ENCODE measurements around the gene CAMK2N1.

Gene CAMK2N1

DNA sequence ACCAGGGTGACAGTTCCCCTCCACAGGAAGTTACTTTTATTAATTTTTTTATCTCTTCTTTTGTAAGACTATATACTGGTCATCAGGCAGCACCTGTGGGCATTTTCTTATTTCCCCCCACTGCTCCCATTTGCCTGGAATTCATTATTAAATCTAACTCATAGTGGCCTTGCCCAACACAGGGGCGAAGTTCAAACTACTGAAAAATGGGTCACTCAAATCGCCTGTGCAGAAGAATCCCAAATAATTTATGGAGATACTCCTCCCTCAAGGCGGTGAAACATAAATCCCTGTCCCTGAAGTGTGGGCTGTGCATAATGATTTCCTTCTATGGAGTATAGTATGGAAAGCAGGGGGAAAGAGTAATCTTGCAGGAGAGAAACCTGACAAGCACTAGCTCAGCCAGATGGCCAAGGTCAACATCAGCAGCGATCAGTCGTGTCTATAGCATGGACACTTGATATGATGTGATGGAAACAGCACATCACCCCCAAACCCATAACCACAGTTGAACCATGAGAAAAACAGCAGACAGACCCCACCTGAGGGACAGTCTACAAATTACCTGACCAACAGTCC is 7.9 kb downstream of the CAMK2N1 start:
- no peak for DNase-seq (ENCODE audit: low read depth in 2 of 2)

DNA sequence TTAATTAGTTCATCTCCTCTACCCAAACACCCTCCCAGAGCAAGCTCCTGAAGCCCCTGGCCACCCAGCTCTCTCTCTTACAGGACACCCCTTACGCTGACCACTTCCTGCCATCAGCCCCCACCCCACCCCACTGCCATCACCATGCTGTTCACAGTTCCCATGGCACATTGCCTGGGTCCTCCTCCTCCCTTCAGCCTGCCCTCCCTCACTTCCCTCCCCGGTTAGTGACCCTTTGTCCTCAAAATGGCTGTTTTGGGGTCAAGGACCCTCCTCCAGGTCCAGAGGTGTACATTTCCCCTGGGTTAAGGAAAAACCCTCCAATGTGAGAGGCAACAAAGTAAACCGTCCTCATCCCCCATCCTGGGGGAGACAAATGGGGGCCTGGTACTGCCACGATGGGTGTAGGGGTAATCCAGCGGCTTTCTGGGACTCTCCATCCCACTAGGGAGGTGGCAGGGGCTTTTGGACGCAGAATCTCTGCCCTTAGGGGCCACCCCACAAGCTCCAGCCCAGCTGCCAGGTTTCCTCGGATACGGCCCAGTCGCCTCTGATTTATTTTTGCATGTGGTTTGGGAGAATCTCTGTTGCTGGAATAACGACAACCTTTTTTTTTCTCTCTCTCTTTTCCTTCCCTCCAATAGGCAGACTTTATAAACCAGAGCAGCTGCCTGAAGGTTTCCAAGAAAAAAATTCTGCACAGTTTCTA is 8.5 kb downstream of the CAMK2N1 start:
- DNase-seq (ENCODE audit: low read depth in 2 of 2) = peak in 1 of 2 experiments; percentile 9

DNA sequence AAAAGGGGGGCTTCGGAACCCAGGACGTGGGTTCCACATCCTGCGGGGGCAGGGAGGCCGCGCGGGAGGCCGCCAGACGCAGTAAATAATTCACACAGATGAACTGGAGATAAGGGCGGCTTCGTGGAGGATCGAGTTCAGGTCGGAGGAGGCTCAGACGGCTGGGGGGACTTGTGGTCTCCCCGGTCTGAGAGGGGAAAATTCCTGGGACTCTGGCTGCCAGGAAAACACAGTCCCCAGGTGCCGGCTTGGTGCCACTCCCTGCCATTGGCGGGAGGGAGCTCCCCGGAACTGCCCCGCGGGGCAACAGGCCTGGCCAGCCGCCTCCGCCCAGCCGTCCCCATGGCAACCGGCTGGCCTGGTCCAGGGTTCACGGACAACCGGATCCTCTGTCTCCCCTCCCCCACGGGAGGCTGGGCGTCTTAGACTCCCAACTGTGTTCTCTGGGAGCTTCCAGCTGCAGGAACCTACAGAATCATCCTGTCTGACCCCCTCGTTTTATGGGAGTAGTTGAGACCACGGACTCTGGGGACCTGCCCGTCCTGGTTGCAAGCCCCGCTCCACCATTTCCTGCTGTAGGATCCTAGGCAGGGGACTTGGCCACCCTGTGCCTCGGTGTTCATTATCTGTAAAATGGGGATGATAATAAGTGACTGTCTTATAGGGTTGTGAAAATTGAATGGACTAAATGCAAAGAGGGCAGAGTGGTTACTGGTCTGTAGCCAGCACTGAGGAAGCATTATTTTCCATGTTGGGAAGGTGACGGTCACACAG is 9.6 kb downstream of the CAMK2N1 start:
- DNase-seq (ENCODE audit: low read depth in 2 of 2) = no peak

DNA sequence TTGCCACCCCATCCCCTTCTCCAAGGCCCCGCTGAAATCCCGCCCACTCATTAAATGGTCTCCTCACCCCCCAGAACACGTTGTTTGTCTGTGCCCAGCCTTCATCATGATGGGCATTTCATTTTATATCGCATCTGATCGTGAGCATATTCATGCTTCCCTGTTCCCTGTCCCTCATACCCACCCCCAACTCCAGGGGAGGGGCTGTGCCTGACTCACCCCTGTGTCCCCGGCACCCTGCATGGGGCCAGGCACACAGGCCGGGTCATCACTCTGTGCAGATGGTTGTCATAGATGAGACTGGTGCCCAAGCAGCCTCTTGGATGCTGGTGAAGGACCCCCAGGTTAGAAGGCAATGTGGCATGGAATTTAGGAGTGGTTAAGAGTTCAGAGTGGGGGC is 11.0 kb downstream of the CAMK2N1 start:
- DNase-seq (ENCODE audit: low read depth in 2 of 2) = no peak

DNA sequence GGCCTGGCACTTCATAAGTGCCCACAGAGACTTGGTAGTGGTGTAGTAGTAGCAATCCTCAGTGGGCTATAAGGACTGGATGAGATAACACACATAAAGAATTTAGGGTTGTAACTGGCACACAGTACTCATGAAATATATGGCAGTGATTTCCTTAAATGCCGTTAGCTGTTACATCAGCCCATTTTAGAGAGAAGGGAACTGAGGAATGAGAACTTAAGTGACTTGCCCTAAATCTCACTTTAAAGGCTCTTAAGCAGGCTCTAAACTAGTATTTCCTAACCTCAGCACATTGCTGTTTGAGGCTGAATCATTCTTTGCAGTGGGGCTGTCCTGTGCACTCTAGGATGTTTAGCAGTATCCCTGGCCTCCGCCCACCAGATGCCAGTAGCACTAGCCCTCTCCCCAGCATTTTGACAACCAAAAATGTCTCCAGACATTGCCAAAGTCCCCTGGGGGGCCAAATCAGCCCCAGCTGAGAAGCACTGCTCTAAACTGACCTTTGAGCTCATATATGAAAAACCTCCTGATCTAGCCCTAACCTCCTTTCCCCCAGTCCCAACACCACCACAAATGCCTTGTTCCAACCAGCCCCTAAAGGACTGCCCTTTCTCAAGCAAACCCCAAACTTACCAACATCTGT is 11.6 kb downstream of the CAMK2N1 start:
- no peak for DNase-seq (ENCODE audit: low read depth in 2 of 2)

DNA sequence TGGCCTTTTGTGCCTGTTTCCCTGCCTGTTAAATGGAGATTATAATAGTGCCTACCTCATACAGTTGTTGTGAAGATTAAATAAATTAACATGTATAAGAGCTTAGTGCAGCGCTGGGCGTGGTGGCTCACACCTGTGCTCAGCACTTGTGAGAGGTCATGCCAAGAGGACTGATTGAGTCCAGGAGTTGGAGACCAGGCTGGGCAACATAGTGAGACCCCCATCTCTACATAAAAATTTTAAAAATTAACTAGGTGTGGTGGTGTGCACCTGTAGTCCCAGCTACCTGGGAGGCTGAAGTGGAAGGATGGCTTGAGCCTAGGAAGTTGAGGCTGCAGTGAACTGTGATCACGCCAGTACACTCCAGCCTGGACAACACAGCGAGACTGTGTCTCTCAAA is 12.1 kb downstream of the CAMK2N1 start:
- DNase-seq (ENCODE audit: low read depth in 2 of 2) = no peak

DNA sequence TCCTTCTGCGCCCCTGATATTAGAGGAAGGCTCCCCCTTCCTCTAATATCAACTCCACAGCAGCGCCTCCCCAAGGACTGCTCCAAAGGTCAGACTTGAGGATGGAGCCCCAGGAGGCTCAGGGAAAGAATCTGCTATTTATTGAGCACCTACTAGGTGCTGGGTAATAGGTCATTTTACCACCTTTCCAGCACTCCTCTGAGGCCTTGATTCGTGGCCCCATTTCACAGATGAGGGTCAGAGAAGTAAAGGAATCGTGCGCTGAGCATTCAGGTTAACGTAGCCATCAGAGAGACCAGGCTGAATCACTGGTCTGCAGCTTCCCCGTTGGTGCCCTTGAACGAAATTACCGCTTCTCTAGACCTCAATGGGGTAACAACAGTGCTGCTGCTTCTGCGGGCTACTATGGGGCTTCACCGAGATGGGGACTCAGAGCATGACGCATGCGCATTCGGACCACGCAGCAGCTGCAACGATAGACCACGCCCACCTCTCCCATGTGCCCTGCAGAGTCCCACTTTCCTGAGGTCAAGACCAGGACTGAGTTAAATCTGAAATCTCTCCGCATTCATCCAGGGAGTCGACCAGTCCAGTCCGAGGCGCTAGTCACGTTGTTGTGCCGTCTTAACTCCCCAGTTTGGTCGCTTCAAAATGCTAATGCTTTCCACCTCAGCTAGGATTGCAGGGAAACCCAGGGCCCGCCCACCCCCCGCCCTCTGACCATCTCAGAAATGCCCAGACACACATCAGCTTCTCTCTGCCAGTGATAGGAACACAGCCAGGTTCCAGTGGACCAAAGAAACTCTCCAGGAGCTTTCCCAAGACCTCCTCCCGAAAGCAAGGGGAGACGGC is 12.9 kb downstream of the CAMK2N1 start:
- DNase-seq (ENCODE audit: low read depth in 2 of 2) = no peak

DNA sequence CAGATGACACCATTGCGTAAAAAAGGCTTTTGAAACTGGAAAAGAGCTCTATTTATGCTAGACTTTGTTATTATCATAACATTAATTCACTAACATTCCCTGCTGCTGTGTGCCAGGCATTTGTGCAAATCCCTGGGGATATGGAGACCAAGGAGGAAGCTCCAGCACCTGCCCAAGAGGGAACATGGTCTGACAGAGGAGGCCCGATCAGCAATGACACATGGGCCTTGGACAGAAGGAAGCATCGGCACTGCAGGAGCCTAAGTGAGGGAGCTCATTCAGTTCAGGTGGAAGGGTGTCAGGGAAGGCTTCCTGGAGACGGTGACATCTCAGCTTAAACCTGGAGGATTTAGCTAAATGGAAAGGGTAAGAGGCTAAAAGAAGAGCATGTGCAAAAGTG is 13.9 kb downstream of the CAMK2N1 start:
- no peak for DNase-seq (ENCODE audit: low read depth in 2 of 2)

DNA sequence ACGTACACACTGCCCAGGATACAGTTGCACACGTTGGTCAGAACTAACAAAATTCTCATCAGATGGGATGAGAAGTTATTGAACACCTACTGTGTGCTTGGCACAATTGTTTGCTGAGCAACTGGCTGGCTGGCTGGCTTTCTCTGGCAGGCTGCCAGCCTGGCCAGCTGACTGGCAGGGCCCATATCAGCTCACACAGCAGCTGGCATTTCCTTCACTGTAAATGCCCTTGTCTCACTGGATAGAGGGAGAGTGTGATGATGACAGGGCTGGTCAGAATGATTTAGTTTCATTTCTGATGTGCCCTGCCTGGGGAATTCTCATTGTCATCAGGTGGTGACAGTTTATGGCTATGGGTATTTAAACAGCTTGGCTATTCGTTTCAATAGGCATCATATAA is 15.8 kb downstream of the CAMK2N1 start:
- DNase-seq (ENCODE audit: low read depth in 2 of 2) = no peak

DNA sequence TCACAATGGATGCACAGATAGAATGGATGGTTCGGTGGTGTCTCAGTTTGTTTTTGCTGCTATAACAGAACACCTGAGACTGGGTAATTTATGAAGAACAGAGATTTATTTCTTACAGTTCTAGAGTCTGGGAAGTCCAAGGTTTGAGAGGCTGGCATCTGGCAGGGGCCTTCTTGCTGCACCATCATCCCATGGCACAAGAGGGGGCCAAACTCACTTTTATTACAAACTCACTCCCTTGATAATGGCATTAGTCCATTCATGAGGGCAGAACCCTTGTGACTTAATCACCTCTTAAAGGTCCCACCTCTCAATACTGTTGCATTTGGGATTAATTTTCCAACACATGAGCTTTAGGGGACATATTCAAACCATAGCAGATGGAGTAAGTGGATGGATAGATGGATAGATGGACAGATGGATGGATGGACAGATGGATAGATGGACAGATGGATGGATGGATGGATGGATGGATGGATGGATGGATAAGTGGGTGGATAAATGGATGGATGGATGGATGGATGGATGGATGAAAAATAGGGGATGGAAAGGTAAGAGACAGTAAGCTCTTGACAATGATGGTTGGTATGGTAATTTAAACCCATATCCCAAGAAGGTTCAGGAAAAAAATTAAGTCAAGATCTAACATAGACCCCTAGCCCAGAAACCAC is 16.5 kb downstream of the CAMK2N1 start:
- DNase-seq (ENCODE audit: low read depth in 2 of 2) = no peak

DNA sequence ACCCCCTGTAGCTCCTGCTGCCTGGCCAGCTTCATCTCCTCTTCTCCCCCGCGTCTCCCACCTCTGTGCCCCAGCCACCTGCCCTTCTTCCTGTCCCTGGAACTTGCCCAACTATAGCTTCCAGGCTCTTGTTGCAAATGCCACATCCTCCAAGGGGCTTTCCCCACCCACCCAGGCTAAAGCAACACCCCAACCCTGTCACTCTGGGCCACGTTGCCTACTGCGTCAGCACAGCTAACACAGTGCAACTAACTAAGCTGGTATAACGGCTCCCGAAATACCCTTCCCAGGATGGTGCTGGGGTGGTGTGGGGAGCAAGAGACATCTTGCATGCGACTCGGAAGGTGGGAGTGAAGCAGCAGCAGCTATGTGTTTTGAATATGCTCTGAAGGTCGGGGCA is 19.7 kb downstream of the CAMK2N1 start:
- DNase-seq (ENCODE audit: low read depth in 2 of 2) = no peak

DNA sequence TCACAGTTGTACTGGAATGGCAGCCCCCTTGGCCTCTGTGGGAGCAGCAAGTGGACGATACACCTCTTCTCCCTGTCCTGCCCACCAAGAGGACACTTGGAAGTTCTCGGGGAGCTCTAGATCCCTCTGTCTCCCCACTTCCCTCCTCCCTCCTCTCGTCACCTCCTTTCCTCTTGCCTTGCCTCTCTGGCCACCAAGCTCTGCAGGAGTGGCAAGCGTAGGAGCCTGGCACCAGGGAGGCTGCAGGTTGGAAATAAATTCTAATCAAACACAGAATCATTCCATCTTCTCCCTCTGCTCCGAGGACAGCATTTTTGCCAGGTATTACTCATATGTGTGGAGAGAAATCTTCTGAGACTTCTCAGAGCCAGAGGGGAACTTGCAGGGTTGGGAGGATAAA is 20.8 kb downstream of the CAMK2N1 start:
- no peak for DNase-seq (ENCODE audit: low read depth in 2 of 2)

DNA sequence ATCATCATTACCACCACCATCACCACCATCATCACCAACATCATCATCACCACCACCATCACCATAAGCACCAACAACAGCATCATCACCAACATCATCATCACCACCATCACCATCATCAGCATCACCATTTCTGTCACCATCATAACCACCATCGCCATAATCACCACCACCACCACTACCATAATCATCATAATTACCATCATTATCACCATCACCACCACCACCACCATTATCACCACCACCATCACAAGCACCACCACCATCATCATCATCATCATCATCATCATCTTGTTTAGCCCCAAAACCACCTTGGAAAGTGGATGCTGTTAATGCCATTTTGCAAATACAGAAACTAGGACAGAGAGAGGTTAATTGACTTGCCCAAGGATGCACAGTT is 22.5 kb downstream of the CAMK2N1 start:
- no peak for DNase-seq (ENCODE audit: low read depth in 2 of 2)

DNA sequence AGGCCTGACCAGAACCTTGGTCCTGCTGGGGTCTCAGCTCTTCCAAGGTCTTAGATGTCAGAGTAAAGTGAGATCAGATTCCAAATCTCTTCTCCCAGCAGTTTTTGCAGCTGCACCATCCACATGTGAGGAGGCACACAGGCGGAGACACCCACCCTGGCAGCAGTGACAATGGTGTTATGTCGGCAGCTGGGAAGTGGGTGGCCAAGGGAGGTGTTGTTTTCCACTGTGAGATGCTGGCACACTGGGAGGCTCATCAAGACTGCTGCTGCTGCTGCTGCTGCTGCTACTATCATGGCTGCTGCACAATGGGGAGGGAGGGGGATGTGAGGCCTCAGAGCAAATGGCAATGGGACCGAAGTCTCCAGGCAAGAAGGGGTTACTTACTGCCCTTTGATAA is 23.6 kb downstream of the CAMK2N1 start:
- DNase-seq (ENCODE audit: low read depth in 2 of 2) = no peak

DNA sequence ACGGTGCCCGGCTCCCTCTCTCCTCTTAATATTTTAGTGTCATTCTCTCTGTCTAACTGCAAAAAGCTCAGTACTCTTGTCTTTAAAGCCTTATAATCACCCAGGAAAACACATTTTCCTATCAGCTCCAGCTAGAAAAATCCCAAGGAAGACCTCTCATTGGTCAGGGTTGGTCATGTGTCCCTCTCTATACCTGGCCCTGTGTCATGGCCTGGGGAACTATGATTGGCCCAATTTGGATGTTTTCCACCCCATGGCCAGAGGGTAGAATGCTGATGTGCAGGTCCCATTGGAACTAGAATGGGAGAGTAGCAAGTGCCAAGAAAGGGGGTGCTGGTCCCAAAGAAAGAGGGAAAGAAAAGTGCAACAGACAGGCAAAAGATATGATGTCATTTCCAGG is 27.3 kb downstream of the CAMK2N1 start:
- no peak for DNase-seq (ENCODE audit: low read depth in 2 of 2)

DNA sequence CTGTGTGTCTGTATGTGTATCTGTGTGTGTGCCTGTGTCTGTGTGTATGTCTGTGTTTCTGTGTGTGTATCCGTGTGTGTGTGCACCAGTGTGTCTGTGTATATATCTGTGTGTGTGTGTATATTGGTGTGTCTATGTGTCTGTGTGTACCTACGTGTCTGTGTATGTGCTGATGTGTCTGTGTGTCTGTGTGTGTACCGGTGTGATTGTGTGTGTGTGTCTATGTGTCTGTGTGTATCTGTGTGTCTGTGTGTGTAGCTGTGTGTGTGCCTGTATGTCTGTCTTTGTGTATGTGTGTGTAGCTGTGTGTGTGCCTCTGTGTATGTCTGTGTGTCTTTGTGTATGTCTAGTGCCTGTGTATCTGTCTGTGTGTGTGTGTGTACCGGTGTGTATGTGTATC is 32.0 kb downstream of the CAMK2N1 start:
- DNase-seq (ENCODE audit: low read depth in 2 of 2) = no peak

DNA sequence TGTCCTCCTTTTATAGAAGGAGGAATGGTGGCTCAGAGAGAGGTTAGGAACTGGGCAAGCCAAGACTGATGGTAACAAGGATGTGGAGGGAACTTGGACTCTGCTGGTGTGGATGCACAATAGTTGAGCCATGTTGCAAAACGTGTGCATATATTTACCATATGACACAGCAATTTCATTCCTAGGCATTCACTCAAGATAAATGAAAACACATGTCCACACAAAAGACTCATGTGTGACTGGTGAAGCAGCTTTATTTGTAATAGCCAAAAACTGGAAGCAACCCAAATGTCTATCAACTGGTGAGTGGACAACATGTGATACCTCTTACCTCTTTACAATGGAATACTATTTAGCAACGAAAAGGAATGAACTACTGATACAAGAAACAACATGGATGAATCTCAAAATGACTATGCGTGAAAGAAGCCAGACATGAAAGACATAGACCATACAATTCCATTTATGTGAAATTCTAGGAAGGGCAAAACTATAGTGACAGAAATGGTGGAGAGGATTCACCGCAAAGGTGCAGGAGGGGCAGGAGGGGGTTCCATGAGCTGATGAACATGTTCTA is 36.2 kb downstream of the CAMK2N1 start:
- peak; percentile 76 to 81 for DNase-seq (ENCODE audit: low read depth in 2 of 2)

DNA sequence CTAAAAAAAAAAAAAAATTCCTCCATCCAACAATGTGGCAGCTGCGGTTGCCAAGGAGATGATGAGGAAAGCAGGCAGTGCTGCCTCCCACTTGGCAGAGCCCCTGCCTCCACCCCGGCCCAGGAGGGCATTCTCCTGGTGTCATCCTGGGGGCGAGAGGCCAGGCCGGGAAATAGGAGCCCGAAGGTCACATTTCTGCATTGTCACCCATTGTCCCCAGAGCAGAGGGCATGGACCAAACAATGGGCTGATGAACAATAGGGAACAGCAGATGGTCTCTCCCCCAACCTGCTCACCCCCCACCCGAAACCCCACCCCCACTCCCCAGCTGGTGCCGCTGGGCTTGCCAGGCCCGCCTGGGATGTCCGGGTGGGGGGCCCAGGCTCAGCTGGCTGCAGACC is 37.3 kb downstream of the CAMK2N1 start:
- DNase-seq (ENCODE audit: low read depth in 2 of 2) = no peak

DNA sequence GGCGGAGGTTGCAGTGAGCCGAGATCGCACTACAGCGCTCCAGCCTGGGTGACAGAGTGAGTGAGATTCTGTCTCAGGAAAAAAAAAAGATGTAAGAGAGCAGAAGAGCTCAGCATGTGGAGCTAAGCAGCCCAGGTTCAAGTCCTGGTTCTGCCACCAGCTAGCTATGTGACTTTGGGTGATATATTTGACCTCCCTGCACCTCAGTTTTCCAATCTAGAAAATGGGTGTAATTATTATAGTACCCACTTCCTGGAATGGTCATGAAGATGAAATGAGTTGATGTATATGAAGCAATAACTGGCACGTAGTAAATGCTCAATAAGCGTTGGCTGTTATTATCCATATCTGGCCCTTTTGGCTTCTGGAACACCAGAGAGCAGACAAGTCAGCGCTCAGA is 38.2 kb downstream of the CAMK2N1 start:
- no peak for DNase-seq (ENCODE audit: low read depth in 2 of 2)

DNA sequence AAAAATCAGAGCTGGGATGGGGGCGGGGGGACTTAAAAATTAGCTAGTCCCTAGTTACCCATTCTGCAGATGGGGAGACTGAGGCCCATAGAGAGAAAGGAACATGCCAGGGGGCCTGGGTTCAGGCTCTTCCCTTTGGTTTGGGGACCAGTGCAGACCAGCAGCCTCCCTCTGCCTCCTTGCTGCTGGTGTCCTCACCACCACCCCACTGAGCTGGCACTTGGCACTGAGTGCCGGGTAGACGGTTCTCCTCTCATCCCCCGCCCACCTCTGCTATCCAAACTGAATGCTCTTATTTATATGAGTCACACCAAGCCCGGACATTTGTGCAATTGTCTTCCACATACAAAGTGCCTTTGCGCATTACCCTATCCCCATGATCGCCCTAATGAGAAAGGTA is 39.2 kb downstream of the CAMK2N1 start:
- no peak for DNase-seq (ENCODE audit: low read depth in 2 of 2)

DNA sequence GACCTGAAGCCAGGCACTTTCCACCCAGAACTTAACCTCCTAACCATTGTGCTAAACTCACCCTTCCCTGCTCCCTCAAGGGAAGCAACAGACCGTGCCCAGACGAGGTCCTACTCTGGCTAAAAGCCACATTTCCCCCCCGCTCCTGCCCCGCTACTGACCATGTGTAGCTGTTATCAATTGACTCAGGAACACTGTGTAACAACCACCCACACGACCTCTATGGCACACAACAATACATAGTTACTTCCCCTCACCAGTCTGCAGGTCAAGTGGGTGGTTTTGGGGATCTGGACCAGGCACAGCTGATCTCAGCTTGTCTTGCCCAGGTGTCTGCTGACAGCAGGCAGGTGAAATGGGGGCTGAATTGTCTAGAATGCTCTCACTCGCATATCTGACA is 40.1 kb downstream of the CAMK2N1 start:
- DNase-seq (ENCODE audit: low read depth in 2 of 2) = no peak

All from fibroblast of skin of left biceps (primary cell).